GM12878 (cell line): Measurements from ENCODE around the gene TNK2. TPM values are rescaled to one million over a fixed set of nuclear protein-coding genes. Genes with fewer than 3 reads are reported as not detected.

Experiments
- ATAC-seq: fragments of 200-7000 bp; cut with Tn5 transposase; 3 replicates; pipeline ENCODE4 v1.9.1; 2020; ENCODE audit warnings: mild to moderate bottlenecking, moderate library complexity
- BruUV-seq: library from RNA; stranded (reverse); fragments of 400-500 nt; replicated peaks from 2 replicates; lab custom pipeline; 2021; lab: Mats Ljungman, UMichigan
- CTCF ChIA-PET: fragments of 300-600 bp; sonication (Branson Sonifier 250); formaldehyde crosslinking; extraction: SDS; loops from one replicate; lab custom pipeline; 2021; ENCODE audit warnings: inconsistent platforms; lab: Yijun Ruan, JAX
- POLR2A ChIA-PET: fragments of 350-600 bp; formaldehyde crosslinking; extraction: SDS; loops from one replicate; lab custom pipeline; 2021; ENCODE audit warnings: inconsistent platforms; lab: Charles Lee
- RAD21 ChIA-PET: fragments of 300-600 bp; sonication (Branson Sonifier 250); formaldehyde crosslinking; loops from one replicate; lab custom pipeline; 2023; ENCODE audit warnings: antibody characterized with exemption; ENCODE audit not compliant: unreplicated experiment; lab: Charles Lee
- SMC1A ChIA-PET: fragments of 300-600 bp; sonication (Branson Sonifier 250); formaldehyde crosslinking; loops from one replicate; lab custom pipeline; 2023; ENCODE audit not compliant: unreplicated experiment, uncharacterized antibody; lab: Charles Lee
- DNase-seq: peaks from one replicate; pipeline ENCODE4 v3.0.0-alpha.2; 2011; ENCODE audit warnings: low read depth, low spot score
- FAIRE-seq: peaks from 3 replicates; lab custom pipeline; 2011; peaks lifted over from hg19 to GRCh38; lab: Jason Lieb, UNC
- H2AFZ ChIP-seq: 2 replicates; pipeline ENCODE4 v1.6.0; 2011; ENCODE audit warnings: low read depth, low read length, control low read depth; ENCODE audit not compliant: control insufficient read depth
- H3K27ac ChIP-seq: 2 replicates; pipeline ENCODE4 v1.5.1; 2011; ENCODE audit warnings: control low read depth; ENCODE audit not compliant: control insufficient read depth, insufficient read depth
- H3K27me3 ChIP-seq, 2 experiments: replicated peaks in 1 of 2; 2 replicates each; pipeline versions ENCODE4 v1.6.0 to v1.6.1; 2011; ENCODE audit warnings: low read length in 1 of 2; ENCODE audit not compliant: control insufficient read depth in 2 of 2, insufficient read depth in 2 of 2
- H3K36me3 ChIP-seq, 2 experiments: 2 replicates each; pipeline ENCODE4 v1.5.1; 2011; ENCODE audit warnings: low read length in 1 of 2; ENCODE audit not compliant: control insufficient read depth in 2 of 2, insufficient read depth in 2 of 2
- H3K4me1 ChIP-seq: 2 replicates; pipeline ENCODE4 v1.6.1; 2011; ENCODE audit warnings: mild to moderate bottlenecking, low read length, moderate library complexity, mixed read lengths; ENCODE audit not compliant: control insufficient read depth, insufficient read depth
- H3K4me2 ChIP-seq: 2 replicates; pipeline ENCODE4 v1.6.0; 2011; ENCODE audit warnings: control low read depth; ENCODE audit not compliant: control insufficient read depth, insufficient read depth
- H3K4me3 ChIP-seq: fragments of 200-600 bp; sonication (generic); 2 replicates; pipeline ENCODE4 v1.5.1; 2016
- H3K79me2 ChIP-seq: 2 replicates; pipeline ENCODE4 v1.6.0; 2011; ENCODE audit warnings: low read length; ENCODE audit not compliant: control insufficient read depth, insufficient read depth
- H3K9ac ChIP-seq: 2 replicates; pipeline ENCODE4 v1.8.0; 2011; ENCODE audit warnings: low read length, control low read depth, mixed read lengths; ENCODE audit not compliant: control insufficient read depth, insufficient read depth
- H3K9me3 ChIP-seq: replicated peaks from 3 replicates; pipeline ENCODE4 v1.5.1; 2011; ENCODE audit warnings: mild to moderate bottlenecking, low read length; ENCODE audit not compliant: control insufficient read depth, insufficient read depth
- H4K20me1 ChIP-seq: 2 replicates; pipeline ENCODE4 v1.6.0; 2011; ENCODE audit not compliant: control insufficient read depth, insufficient read depth
- ASH2L ChIP-seq: fragments of 300-600, 200-600 bp; sonication (generic); IDR thresholded peaks from 2 replicates; pipeline ENCODE4 v1.6.1; 2017; ENCODE audit warnings: low read depth, mild to moderate bottlenecking, borderline replicate concordance
- BCL11A ChIP-seq: IDR thresholded peaks from 2 replicates; pipeline ENCODE4 v1.6.1; 2011; ENCODE audit warnings: low read depth, low read length
- CHD4 ChIP-seq: fragments of 200-600 bp; sonication (generic); IDR thresholded peaks from 2 replicates; pipeline ENCODE4 v1.6.1; 2016; ENCODE audit warnings: mild to moderate bottlenecking
- IRF4 ChIP-seq: IDR thresholded peaks from 2 replicates; pipeline ENCODE4 v1.6.1; 2011; ENCODE audit warnings: low read depth, low read length
- NR2F1 ChIP-seq: fragments of 450-650 bp; conservative IDR thresholded peaks from 2 replicates; pipeline ENCODE4 v1.6.1; 2017; ENCODE audit warnings: mild to moderate bottlenecking
- ZNF384 ChIP-seq: IDR thresholded peaks from 2 replicates; pipeline ENCODE4 v1.6.1; 2012; ENCODE audit warnings: low read depth, mild to moderate bottlenecking, low read length, improper control_type of control experiment, borderline replicate concordance
- WGBS: methylation state at CpG from one replicate; pipeline ENCODE4 v1.1.6; 2016; ENCODE audit warnings: low lambda C conversion rate; ENCODE audit not compliant: insufficient replicate concordance, insufficient coverage; ENCODE audit errors: missing lambda C conversion rate; 5-methylcytosine and 5-hydroxymethylcytosine counted together
- in situ Hi-C: fragments of 300-500 bp; cut with MboI; formaldehyde crosslinking; loops from 9 replicates; pipeline ENCODE4 v1.14.3; 2018; ENCODE audit warnings: mixed read lengths
- intact Hi-C: fragments of 100-400 bp; cut with micrococcal nuclease; formaldehyde crosslinking; loops from one replicate; pipeline ENCODE4 v1.14.2; 2022; ENCODE audit not compliant: unreplicated experiment
- polyA plus RNA-seq, 11 experiments: library from polyadenylated mRNA; depleted of rRNA in 4 of 11; unstranded in 6 of 11; stranded (reverse) in 5 of 11; fragments of >200 nt; fragmentation: Nextera tagmentation in 4 of 11; fragmentation: Illumina TruSeq in 1 of 11; extraction: Ambion mirVana in 4 of 11; extraction: Trizol in 1 of 11; gene quantifications; 1 replicate in 1 of 11; 2 replicates in 10 of 11; pipeline versions ENCODE4 v1.2.1 to v1.2.3, GENCODE V29; 2011 to 2016; ENCODE audit warnings: inconsistent platforms in 2 of 11, missing spikeins in 2 of 11, low read depth in 1 of 11
- total RNA-seq, 4 experiments: library from RNA; depleted of rRNA in 3 of 4; stranded (reverse); fragments of >200 nt in 3 of 4; fragmentation: Illumina TruSeq in 1 of 4; extraction: Trizol in 1 of 4; gene quantifications; 2 replicates each; pipeline versions ENCODE4 v1.2.1 to v1.2.3, GENCODE V29; 2013 to 2021
- TF ChIP-seq, protein P1 (sequence below): fragments of 450-650 bp; IDR thresholded peaks from 2 replicates; pipeline ENCODE4 v1.6.1; 2017; ENCODE audit warnings: low read depth, mild to moderate bottlenecking, moderate library complexity
- TF ChIP-seq, protein P2 (sequence below): IDR thresholded peaks from 2 replicates; pipeline ENCODE4 v1.6.1; 2012; ENCODE audit warnings: low read depth, low read length, improper control_type of control experiment
- TF ChIP-seq, protein P3 (sequence below): IDR thresholded peaks from 2 replicates; pipeline ENCODE4 v1.6.1; 2012; ENCODE audit warnings: low read depth, low read length, improper control_type of control experiment

TNK2 gene
- total and polyA plus RNA-seq, 10 of the 15 experiments (the other 5 are each of a cell fraction or from before 2014, with no cell fraction given), result 0.13 to 47.8 (median 10.8) TPM

DNA sequence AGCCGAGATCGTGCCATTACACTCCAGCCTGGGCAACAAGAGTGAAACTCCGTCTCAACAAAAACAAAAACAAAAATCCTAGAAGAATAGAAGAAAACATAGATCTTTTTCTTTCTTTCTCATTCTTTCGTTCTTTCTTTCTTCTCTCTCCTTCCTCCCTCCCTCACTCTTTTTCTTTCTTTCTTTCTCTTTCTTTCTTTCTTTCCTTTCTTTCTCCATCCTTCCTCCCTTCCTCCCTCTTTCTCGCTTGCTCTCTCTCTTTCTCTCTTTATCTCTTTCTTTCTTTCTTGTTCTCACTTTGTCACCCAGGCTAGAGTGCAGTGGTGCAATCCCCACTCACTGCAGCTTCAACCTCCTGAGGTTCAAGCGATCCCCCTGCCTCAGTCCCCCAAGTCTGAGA, 62.9 kb downstream of the TNK2 start:
- H3K9ac ChIP-seq, result no peak overlapping the region
- no peaks in the 10 kb centered on the region for H3K36me3 ChIP-seq
- no peak for ATAC-seq
- no peak for TF ChIP-seq IRF4
- TF ChIP-seq, protein P1, sequence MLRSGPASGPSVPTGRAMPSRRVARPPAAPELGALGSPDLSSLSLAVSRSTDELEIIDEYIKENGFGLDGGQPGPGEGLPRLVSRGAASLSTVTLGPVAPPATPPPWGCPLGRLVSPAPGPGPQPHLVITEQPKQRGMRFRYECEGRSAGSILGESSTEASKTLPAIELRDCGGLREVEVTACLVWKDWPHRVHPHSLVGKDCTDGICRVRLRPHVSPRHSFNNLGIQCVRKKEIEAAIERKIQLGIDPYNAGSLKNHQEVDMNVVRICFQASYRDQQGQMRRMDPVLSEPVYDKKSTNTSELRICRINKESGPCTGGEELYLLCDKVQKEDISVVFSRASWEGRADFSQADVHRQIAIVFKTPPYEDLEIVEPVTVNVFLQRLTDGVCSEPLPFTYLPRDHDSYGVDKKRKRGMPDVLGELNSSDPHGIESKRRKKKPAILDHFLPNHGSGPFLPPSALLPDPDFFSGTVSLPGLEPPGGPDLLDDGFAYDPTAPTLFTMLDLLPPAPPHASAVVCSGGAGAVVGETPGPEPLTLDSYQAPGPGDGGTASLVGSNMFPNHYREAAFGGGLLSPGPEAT, result no peak
- no peak for TF ChIP-seq ZNF384
- no peak for TF ChIP-seq CHD4
- TF ChIP-seq, protein P2, sequence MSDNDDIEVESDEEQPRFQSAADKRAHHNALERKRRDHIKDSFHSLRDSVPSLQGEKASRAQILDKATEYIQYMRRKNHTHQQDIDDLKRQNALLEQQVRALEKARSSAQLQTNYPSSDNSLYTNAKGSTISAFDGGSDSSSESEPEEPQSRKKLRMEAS, result no peak
- TF ChIP-seq NR2F1, result no peak
- TF ChIP-seq ASH2L, result no peak
- TF ChIP-seq, protein P3, sequence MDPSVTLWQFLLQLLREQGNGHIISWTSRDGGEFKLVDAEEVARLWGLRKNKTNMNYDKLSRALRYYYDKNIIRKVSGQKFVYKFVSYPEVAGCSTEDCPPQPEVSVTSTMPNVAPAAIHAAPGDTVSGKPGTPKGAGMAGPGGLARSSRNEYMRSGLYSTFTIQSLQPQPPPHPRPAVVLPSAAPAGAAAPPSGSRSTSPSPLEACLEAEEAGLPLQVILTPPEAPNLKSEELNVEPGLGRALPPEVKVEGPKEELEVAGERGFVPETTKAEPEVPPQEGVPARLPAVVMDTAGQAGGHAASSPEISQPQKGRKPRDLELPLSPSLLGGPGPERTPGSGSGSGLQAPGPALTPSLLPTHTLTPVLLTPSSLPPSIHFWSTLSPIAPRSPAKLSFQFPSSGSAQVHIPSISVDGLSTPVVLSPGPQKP, result no peak
- no peak for TF ChIP-seq BCL11A
- no peak overlapping the region for H3K4me2 ChIP-seq
- 47% methylated on average over 6 of the region's 6 CpGs for WGBS
- no peaks in the 10 kb centered on the region for H4K20me1 ChIP-seq
- CTCF ChIA-PET, result no interaction called here
- SMC1A ChIA-PET, result no interaction called here
- no peaks in the 10 kb centered on the region for H3K9me3 ChIP-seq
- intact Hi-C loops (no loop called here), in situ Hi-C loops (loop anchor here (10.0 kb wide), 1 partner anchor 221 kb away; no protein-coding TSS in a partner anchor)
- H3K27ac ChIP-seq, result no peak overlapping the region
- no peaks in the 10 kb centered on the region for H3K27me3 ChIP-seq
- no peaks in the 10 kb centered on the region for H3K79me2 ChIP-seq
- no peak overlapping the region for H2AFZ ChIP-seq
- no TSS peak for BruUV-seq
- H3K4me3 ChIP-seq, result no peak overlapping the region
- RAD21 ChIA-PET, result no interaction called here
- H3K4me1 ChIP-seq, result no peaks in the 10 kb centered on the region
- FAIRE-seq, result no peak
- DNase-seq, result no peak
- POLR2A ChIA-PET, result no interaction called here
